Breast epithelium (tissue), 3 donors: ENCODE results near the gene IGSF21.

Experiments used
- POLR2AphosphoS5 ChIP-seq, 3 donors: sonication (generic); formaldehyde crosslinking; IDR thresholded peaks; one replicate each; pipeline ENCODE4 v1.6.1; 2017; ENCODE audit warnings: antibody characterized with exemption in 3 of 3
- TF ChIP-seq, protein P1 (sequence below), 3 donors: fragments of 450-650 bp; IDR thresholded peaks; one replicate each; pipeline ENCODE4 v1.5.1; 2016 to 2017; ENCODE audit warnings: antibody characterized with exemption in 3 of 3, mild to moderate bottlenecking in 3 of 3, moderate library complexity in 3 of 3

DNA sequence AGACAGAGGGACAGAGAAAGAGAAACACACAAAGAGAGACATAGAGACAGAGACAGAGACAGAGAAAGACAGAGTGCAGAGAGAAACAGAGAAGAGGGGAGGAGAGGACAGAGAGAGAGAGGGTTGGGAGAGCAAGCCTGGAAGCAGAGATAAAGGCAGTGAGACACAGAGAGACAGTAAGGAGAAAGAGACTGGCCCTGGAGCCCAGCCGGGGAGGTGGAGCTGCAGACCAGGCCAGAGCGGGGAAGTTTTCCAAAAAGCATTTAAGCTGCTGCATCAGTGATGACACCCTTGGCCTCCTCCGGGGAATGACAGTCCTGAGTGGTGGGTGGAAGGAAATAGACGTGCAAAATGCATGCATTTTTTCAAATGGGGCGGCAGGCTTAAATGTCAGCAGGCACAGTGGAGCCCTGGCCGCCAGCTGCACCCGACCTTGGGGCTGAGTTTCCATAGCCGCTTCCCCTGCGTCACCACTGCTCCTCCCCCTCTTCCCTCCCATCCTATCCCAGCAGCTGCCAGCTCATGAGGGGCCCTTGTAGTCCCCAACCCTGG is 277.7 kb downstream of the IGSF21 start:
- TF ChIP-seq, protein P1, sequence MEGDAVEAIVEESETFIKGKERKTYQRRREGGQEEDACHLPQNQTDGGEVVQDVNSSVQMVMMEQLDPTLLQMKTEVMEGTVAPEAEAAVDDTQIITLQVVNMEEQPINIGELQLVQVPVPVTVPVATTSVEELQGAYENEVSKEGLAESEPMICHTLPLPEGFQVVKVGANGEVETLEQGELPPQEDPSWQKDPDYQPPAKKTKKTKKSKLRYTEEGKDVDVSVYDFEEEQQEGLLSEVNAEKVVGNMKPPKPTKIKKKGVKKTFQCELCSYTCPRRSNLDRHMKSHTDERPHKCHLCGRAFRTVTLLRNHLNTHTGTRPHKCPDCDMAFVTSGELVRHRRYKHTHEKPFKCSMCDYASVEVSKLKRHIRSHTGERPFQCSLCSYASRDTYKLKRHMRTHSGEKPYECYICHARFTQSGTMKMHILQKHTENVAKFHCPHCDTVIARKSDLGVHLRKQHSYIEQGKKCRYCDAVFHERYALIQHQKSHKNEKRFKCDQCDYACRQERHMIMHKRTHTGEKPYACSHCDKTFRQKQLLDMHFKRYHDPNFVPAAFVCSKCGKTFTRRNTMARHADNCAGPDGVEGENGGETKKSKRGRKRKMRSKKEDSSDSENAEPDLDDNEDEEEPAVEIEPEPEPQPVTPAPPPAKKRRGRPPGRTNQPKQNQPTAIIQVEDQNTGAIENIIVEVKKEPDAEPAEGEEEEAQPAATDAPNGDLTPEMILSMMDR (IDR thresholded peaks at IDR 0.05) = no peak
- no peak for TF ChIP-seq POLR2AphosphoS5 (IDR thresholded peaks at IDR 0.05)
